Osteocyte (in vitro differentiated cells): Measurements from ENCODE around the gene RSRC1. TPM values are rescaled to one million over a fixed set of nuclear protein-coding genes. Genes with fewer than 3 reads are reported as not detected.

ENCODE experiments used
- DNase-seq: peaks from one replicate; pipeline ENCODE4 v3.0.0; 2021; ENCODE audit warnings: mixed read lengths; ENCODE audit not compliant: unreplicated experiment; ENCODE audit errors: extremely low spot score
- H3K27ac Mint-ChIP-seq: one replicate; pipeline ENCODE4 v1.8.0; 2021; ENCODE audit warnings: mild to moderate bottlenecking, mixed read lengths; ENCODE audit not compliant: unreplicated experiment
- H3K27me3 Mint-ChIP-seq: one replicate; pipeline ENCODE4 v1.8.0; 2021; ENCODE audit warnings: mixed read lengths; ENCODE audit not compliant: unreplicated experiment
- H3K36me3 Mint-ChIP-seq: one replicate; pipeline ENCODE4 v1.8.0; 2021; ENCODE audit warnings: mixed read lengths; ENCODE audit not compliant: unreplicated experiment
- H3K4me1 Mint-ChIP-seq: one replicate; pipeline ENCODE4 v1.8.0; 2021; ENCODE audit warnings: mixed read lengths; ENCODE audit not compliant: unreplicated experiment
- H3K4me3 Mint-ChIP-seq: one replicate; pipeline ENCODE4 v1.8.0; 2021; ENCODE audit warnings: mild to moderate bottlenecking, moderate library complexity, mixed read lengths; ENCODE audit not compliant: unreplicated experiment
- H3K9me3 Mint-ChIP-seq: one replicate; pipeline ENCODE4 v1.8.0; 2021; ENCODE audit warnings: mixed read lengths; ENCODE audit not compliant: unreplicated experiment
- CTCF ChIP-seq: fragments of 200-600 bp; sonication (generic); IDR thresholded peaks from 2 replicates; pipeline ENCODE4 v1.5.0; 2021; ENCODE audit warnings: antibody characterized with exemption, mild to moderate bottlenecking, moderate library complexity
- total RNA-seq: library from RNA; stranded (reverse); gene quantifications from 2 replicates; pipeline ENCODE4 v1.2.1, GENCODE V29; 2021

Gene RSRC1
- total RNA-seq, 1 donor from 2014 or later = 26.3 TPM

GRCh38 chr3:158106766-158107471 lies 3.0 kb upstream of the RSRC1 start:
- no peak for DNase-seq
- Mint-ChIP-seq H3K27me3 (peaks cover 72% of the 10 kb centered on the region), H3K27ac (no peak overlapping the region), H3K4me1 (peaks cover 54% of the 10 kb centered on the region), H3K4me3 (peak overlapping the region; percentile 42), H3K36me3 (peaks cover 7% of the 10 kb centered on the region), H3K9me3 (no peaks in the 10 kb centered on the region)
- no peak for TF ChIP-seq CTCF

GRCh38 chr3:158107605-158108444 lies 2.1 kb upstream of the RSRC1 start:
- Mint-ChIP-seq H3K27me3 (peaks cover 63% of the 10 kb centered on the region), H3K27ac (no peak overlapping the region), H3K4me3 (no peak overlapping the region), H3K9me3 (no peaks in the 10 kb centered on the region), H3K36me3 (peaks cover 8% of the 10 kb centered on the region), H3K4me1 (peaks cover 52% of the 10 kb centered on the region)
- no peak for TF ChIP-seq CTCF
- DNase-seq = no peak

- Mint-ChIP-seq H3K4me3 (no peak overlapping the region), H3K27me3 (peaks cover 56% of the 10 kb centered on the region), H3K36me3 (peaks cover 12% of the 10 kb centered on the region), H3K4me1 (peaks cover 46% of the 10 kb centered on the region), H3K27ac (no peak overlapping the region), H3K9me3 (no peaks in the 10 kb centered on the region)
- DNase-seq = no peak
- TF ChIP-seq CTCF = no peak
Measured at GRCh38 chr3:158108445-158108985, 1.4 kb upstream of the RSRC1 start.

GRCh38 chr3:158109295-158109803 lies 540 bp upstream of the RSRC1 start:
- Mint-ChIP-seq H3K27me3 (peaks cover 48% of the 10 kb centered on the region), H3K4me1 (peaks cover 37% of the 10 kb centered on the region), H3K9me3 (peaks cover 5% of the 10 kb centered on the region), H3K36me3 (peaks cover 15% of the 10 kb centered on the region), H3K27ac (peak overlapping the region; percentile 83), H3K4me3 (peak overlapping the region; percentile 97)
- TF ChIP-seq CTCF = no peak
- no peak for DNase-seq

GRCh38 chr3:158110658-158111018 lies 749 bp downstream of the RSRC1 start:
- DNase-seq = no peak
- Mint-ChIP-seq H3K27me3 (peaks cover 39% of the 10 kb centered on the region), H3K27ac (peak overlapping the region; percentile 83), H3K4me3 (peak overlapping the region; percentile 97), H3K4me1 (peaks cover 29% of the 10 kb centered on the region), H3K36me3 (peaks cover 15% of the 10 kb centered on the region), H3K9me3 (peaks cover 5% of the 10 kb centered on the region)
- TF ChIP-seq CTCF = no peak
